IMR-90 (cell line): ENCODE results near the gene SVIP. TPM values are rescaled to one million over a fixed set of nuclear protein-coding genes. Genes with fewer than 3 reads are reported as not detected.

ENCODE experiments used
- ATAC-seq: fragments of 200-7000 bp; cut with Tn5 transposase; 2 replicates; pipeline ENCODE4 v1.9.1; 2020; ENCODE audit warnings: low read depth, mild to moderate bottlenecking, moderate library complexity
- BruUV-seq: library from RNA; stranded (reverse); fragments of 400-500 nt; replicated peaks from 2 replicates; lab custom pipeline; 2021; lab: Mats Ljungman, UMichigan
- CTCF ChIA-PET: fragments of 300-600 bp; formaldehyde crosslinking; extraction: SDS; loops from one replicate; lab custom pipeline; 2021; ENCODE audit warnings: antibody characterized with exemption; lab: Yijun Ruan, JAX
- POLR2A ChIA-PET: fragments of 300-600 bp; sonication (Branson Sonifier 250); formaldehyde crosslinking; loops from one replicate; lab custom pipeline; 2022; ENCODE audit warnings: antibody characterized with exemption; ENCODE audit not compliant: unreplicated experiment; lab: Charles Lee
- DNase-seq: peaks from one replicate; pipeline ENCODE4 v3.0.0; 2013
- H2AFZ ChIP-seq: replicated peaks from 2 replicates; pipeline ENCODE3; 2013; ENCODE audit warnings: low read length, mild to moderate bottlenecking; ENCODE audit not compliant: poor library complexity
- H2AK5ac ChIP-seq: 2 replicates; pipeline ENCODE4 v1.6.1; 2013; ENCODE audit warnings: low read depth, low read length, inconsistent platforms
- H2AK9ac ChIP-seq: replicated peaks from 2 replicates; pipeline ENCODE3; 2013; ENCODE audit warnings: mild to moderate bottlenecking, low read depth, low read length, moderate library complexity; ENCODE audit not compliant: poor library complexity
- H2BK120ac ChIP-seq: 2 replicates; pipeline ENCODE4 v1.6.1; 2013; ENCODE audit warnings: low read depth, low read length, inconsistent platforms
- H2BK15ac ChIP-seq: 3 replicates; pipeline ENCODE4 v1.6.1; 2013; ENCODE audit warnings: low read depth, low read length, inconsistent platforms
- H2BK20ac ChIP-seq: 2 replicates; pipeline ENCODE4 v1.6.1; 2013; ENCODE audit warnings: low read depth, mild to moderate bottlenecking, inconsistent platforms, low read length, moderate library complexity
- H2BK5ac ChIP-seq: 2 replicates; pipeline ENCODE4 v1.6.1; 2013; ENCODE audit warnings: mild to moderate bottlenecking, low read depth, low read length, inconsistent platforms; ENCODE audit not compliant: poor library complexity, severe bottlenecking
- H3K14ac ChIP-seq: replicated peaks from 2 replicates; pipeline ENCODE4 v1.6.1; 2013; ENCODE audit warnings: low read depth, low read length, inconsistent platforms
- H3K18ac ChIP-seq: 2 replicates; pipeline ENCODE4 v1.6.1; 2013; ENCODE audit warnings: low read depth, low read length, control low read depth
- H3K23ac ChIP-seq: 2 replicates; pipeline ENCODE4 v1.6.1; 2013; ENCODE audit warnings: low read depth, low read length, inconsistent platforms
- H3K27ac ChIP-seq: 2 replicates; pipeline ENCODE4 v1.5.1; 2013; ENCODE audit warnings: mild to moderate bottlenecking, control low read depth, low read length; ENCODE audit not compliant: insufficient read depth
- H3K27me3 ChIP-seq: 2 replicates; pipeline ENCODE4 v1.6.1; 2013; ENCODE audit warnings: low read length; ENCODE audit not compliant: control insufficient read depth, insufficient read depth
- H3K36me3 ChIP-seq: 2 replicates; pipeline ENCODE4 v1.6.1; 2013; ENCODE audit warnings: low read length, mixed read lengths; ENCODE audit not compliant: control insufficient read depth, insufficient read depth
- H3K4ac ChIP-seq: 2 replicates; pipeline ENCODE4 v1.6.1; 2013; ENCODE audit warnings: low read depth, low read length, inconsistent platforms
- H3K4me1 ChIP-seq: 2 replicates; pipeline ENCODE4 v1.6.1; 2013; ENCODE audit warnings: low read length, mixed read lengths; ENCODE audit not compliant: control insufficient read depth, insufficient read depth
- H3K4me2 ChIP-seq: 2 replicates; pipeline ENCODE4 v1.6.1; 2013; ENCODE audit warnings: low read depth, mild to moderate bottlenecking, control low read depth, low read length, moderate library complexity
- H3K4me3 ChIP-seq: 2 replicates; pipeline ENCODE4 v1.5.1; 2013; ENCODE audit warnings: low read depth, mild to moderate bottlenecking, control low read depth, low read length, moderate library complexity; ENCODE audit not compliant: insufficient read depth
- H3K56ac ChIP-seq: 2 replicates; pipeline ENCODE4 v1.6.1; 2013; ENCODE audit warnings: low read length, inconsistent platforms; ENCODE audit not compliant: insufficient read depth; ENCODE audit errors: extremely low read depth
- H3K79me1 ChIP-seq, 2 experiments: 2 replicates each; pipeline ENCODE4 v1.6.1; 2013; ENCODE audit warnings: low read length in 2 of 2, inconsistent platforms in 1 of 2, low read depth in 1 of 2
- H3K9ac ChIP-seq: 2 replicates; pipeline ENCODE4 v1.6.1; 2013; ENCODE audit warnings: low read depth, low read length, control low read depth
- H3K9me1 ChIP-seq: 2 replicates; pipeline ENCODE4 v1.6.1; 2013; ENCODE audit warnings: low read length, inconsistent platforms; ENCODE audit not compliant: insufficient read depth
- H3K9me3 ChIP-seq: 2 replicates; pipeline ENCODE4 v1.6.1; 2013; ENCODE audit warnings: low read length; ENCODE audit not compliant: control insufficient read depth, insufficient read depth
- H4K20me1 ChIP-seq: 2 replicates; pipeline ENCODE4 v1.6.1; 2013; ENCODE audit warnings: low read length, inconsistent platforms; ENCODE audit not compliant: insufficient read depth
- H4K5ac ChIP-seq: 2 replicates; pipeline ENCODE4 v1.6.1; 2013; ENCODE audit warnings: mild to moderate bottlenecking, low read depth, low read length, control low read depth
- H4K8ac ChIP-seq, 2 experiments: 2 replicates each; pipeline ENCODE4 v1.6.1; 2013; ENCODE audit warnings: low read depth in 2 of 2, low read length in 2 of 2, control low read depth in 1 of 2, inconsistent platforms in 1 of 2
- H4K91ac ChIP-seq: 2 replicates; pipeline ENCODE4 v1.6.1; 2013; ENCODE audit warnings: low read depth, low read length, inconsistent platforms; ENCODE audit not compliant: insufficient read depth
- ELK1 ChIP-seq: fragments of 150-350 bp; IDR thresholded peaks from 2 replicates; pipeline ENCODE4 v1.6.1; 2016; ENCODE audit warnings: low read depth, mild to moderate bottlenecking, low read length, moderate library complexity, borderline replicate concordance
- MXI1 ChIP-seq: IDR thresholded peaks from 2 replicates; pipeline ENCODE4 v1.6.1; 2012; ENCODE audit warnings: low read depth, mild to moderate bottlenecking, low read length, moderate library complexity, borderline replicate concordance
- NFE2L2 ChIP-seq: fragments of 150-350 bp; IDR thresholded peaks from 2 replicates; pipeline ENCODE4 v1.6.1; 2016; ENCODE audit warnings: low read depth, mild to moderate bottlenecking, low read length
- dilution Hi-C: fragments of 300-500 bp; cut with HindIII; formaldehyde crosslinking; loops from one replicate; pipeline ENCODE4 v1.14.3; 2018; ENCODE audit warnings: low sequenced_read_pairs; ENCODE audit not compliant: unreplicated experiment
- in situ Hi-C: fragments of 300-500 bp; cut with MboI; formaldehyde crosslinking; loops from 3 replicates; pipeline ENCODE4 v1.14.3; 2019; ENCODE audit warnings: low sequenced_read_pairs, inconsistent platforms, mixed read lengths
- intact Hi-C: fragments of 100-400 bp; cut with micrococcal nuclease; formaldehyde crosslinking; loops from 2 replicates; pipeline ENCODE4 v1.10.0; 2022
- polyA plus RNA-seq, 3 experiments: library from polyadenylated mRNA; depleted of rRNA; stranded (reverse); fragments of >200 nt; gene quantifications; 2 replicates each; pipeline ENCODE4 v1.2.3, GENCODE V29; 2012; ENCODE audit warnings: low replicate concordance in 1 of 3
- total RNA-seq: library from RNA; depleted of rRNA; stranded (reverse); fragments of >200 nt; gene quantifications from 2 replicates; pipeline ENCODE4 v1.2.3, GENCODE V29; 2012

SVIP gene
- total and polyA plus RNA-seq, 2 of the 4 experiments (the other 2 are of a cell fraction) = 2.0 to 6.8 TPM

GRCh38 chr11:22778642-22779041, 51.0 kb downstream of the SVIP start:
- Histone ChIP-seq H2AK9ac (no peak overlapping the region), H2AK5ac (no peak overlapping the region), H2BK20ac (no peak overlapping the region), H3K27ac (no peak overlapping the region), H4K91ac (no peak overlapping the region), H3K79me1 (no peaks in the 10 kb centered on the region), H3K4me3 (no peak overlapping the region), H3K4me1 (no peaks in the 10 kb centered on the region), H3K14ac (no peak overlapping the region), H3K4me2 (no peak overlapping the region), H3K36me3 (no peaks in the 10 kb centered on the region), H3K23ac (no peak overlapping the region), H3K27me3 (0 out of 2 replicates have a peak, but pooled peaks cover 1% of the 10 kb centered on the region), H2BK120ac (no peak overlapping the region), H2BK5ac (no peak overlapping the region), H3K56ac (no peak overlapping the region), H3K9me1 (no peaks in the 10 kb centered on the region), H3K4ac (no peak overlapping the region), H4K8ac (no peak overlapping the region), H3K18ac (no peak overlapping the region), H4K20me1 (no peaks in the 10 kb centered on the region), H3K9ac (no peak overlapping the region), H4K5ac (no peak overlapping the region), H2AFZ (no peak overlapping the region), H2BK15ac (no peak overlapping the region), H3K9me3 (no peaks in the 10 kb centered on the region)
- intact Hi-C loops = no loop called here
- ATAC-seq (no peak), DNase-seq (no peak)
- dilution Hi-C loops = no loop called here
- in situ Hi-C loops = no loop called here
- BruUV-seq = no TSS peak
- CTCF ChIA-PET = no interaction called here
- POLR2A ChIA-PET = no interaction called here
- no peak for TF ChIP-seq MXI1
- TF ChIP-seq NFE2L2 = peak; percentile 75
- no peak for TF ChIP-seq ELK1
